ENCODE measurements around the gene FTSJ3.

The FTSJ3 gene

DNA sequence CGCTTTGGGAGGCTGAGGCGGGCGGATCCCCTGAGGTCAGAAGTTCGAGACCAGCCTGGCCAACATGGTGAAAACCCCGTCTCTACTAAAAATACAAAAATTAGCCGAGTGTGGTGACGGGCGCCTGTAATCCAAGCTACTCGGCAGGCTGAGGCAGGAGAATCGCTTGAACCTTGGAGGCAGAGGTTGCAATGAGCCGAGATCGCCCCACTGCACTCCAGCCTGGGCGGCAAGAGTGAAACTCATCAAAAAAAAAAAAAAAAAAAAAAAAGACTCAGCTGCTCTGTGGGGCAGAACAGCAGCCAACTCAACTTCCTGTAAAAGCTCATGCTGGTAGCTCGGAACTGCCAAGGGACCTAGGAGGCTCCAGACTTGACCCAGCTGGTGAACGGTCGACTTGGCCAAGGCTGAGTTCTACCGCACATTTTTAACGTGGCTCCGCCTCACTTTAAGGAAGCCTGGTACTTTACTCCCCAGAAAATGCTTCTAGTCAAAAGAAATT lies 16.0 kb upstream of the FTSJ3 start:
- peak in 1 of 5 experiments; percentile 75 for DNase-seq

DNA sequence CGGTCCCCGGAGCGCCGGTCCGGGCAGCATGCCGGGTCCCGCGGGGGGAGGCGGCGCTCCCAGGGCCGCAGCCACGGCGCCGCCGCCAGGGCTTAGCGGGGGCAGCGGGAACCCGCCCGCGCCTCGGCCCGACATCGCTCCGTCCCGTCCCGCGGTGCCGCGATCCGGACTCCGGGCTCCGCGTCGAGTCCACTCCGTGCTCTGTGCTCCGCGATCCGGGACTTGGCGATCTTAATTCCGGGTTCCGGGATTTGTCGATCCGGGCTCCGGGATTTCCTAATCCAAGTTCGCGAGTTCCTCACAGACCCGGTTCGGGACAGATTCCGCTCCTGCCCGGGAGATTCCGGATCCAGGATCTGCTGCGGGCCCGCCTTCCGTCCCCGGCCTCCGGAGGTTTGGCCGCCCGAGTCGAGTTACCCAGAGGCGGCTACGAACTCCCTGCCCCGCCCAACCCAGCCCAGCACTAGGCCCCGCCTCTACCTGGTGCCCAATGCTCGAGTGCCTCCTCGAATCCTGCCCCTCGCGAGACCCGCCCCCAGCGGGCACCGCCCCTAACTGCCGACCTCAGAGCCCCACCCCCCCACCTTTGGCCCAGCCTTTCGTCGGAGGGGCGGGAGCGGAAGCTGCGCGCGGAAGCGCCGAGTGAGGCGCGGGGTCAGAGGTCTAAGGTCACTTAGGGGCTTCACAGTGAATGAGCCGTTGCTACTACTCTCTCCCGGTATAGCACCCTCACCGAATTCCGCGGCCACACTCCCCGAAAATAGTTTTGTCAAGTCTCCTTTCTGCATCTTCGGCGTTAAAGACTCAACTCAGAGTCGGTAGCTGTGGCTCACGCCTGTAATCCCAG lies 15.3 kb upstream of the FTSJ3 start, which contains the start of gene SMARCD2:
SMARCD2 (minus strand) TSS at position 146 of the 847 bp plus-strand sequence; CDS start at position 135, 11 bp downstream.
- peak; percentile 96 to 99 (median 98) for DNase-seq

DNA sequence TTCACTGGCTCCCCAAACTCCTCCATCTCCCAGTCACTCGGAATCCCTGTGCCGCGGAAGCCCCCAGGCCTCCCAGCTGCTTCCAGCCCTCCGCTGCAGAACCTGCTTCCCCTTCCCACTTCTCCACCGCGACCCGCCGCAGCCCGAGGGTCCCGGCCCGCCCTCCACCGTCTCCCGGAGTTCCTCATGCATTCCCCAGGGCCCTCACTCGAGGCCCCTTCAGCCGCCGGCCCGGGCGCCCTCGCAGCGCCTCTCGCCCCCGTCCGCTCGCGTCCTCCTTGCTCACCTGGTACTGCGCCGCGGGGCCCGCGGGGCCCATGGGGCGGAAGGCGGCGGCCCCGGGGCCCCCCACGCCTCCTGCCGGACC lies 14.7 kb upstream of the FTSJ3 start:
- DNase-seq: no peak

- DNase-seq: peak in 1 of 5 experiments; percentile 29
Measured at GRCh38 chr17:63841350-63842172, 14.1 kb upstream of the FTSJ3 start.

DNA sequence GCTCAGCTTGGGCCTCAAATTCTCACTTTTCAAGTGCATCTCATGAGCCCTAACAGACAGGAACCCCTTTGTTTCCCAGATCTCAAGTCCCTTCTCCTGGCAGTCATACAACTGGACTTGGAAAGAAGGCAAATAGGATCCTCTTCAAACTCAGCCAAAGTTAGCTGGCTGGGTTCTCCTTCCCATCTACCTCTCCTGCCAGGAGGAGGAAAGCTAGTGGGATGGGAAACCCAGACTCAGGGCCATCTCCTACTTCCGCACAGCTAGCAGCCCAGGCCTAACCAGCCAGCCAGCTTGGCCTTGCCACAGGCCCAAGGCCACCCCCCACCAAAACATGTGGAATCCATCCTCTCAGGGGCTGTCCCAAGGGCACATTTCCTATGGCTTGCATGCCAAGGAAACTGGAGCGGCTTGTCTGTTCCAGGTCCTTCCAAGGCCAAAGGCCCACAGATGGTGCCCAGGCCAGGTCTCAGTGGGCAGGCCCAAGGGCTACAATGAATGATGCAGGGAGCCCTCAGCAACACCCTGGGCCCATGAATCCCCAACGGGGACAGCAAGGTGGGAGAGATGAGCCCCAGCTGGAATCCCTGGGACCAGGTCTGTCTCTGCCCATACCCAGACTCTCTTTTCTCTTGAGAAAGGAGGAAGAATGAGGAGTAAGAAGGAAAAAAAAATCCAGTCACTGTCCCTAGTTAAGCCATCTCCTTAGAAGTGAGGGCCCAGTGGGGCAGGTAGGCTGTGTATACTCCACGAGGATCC lies 13.3 kb upstream of the FTSJ3 start:
- no peak for DNase-seq

DNA sequence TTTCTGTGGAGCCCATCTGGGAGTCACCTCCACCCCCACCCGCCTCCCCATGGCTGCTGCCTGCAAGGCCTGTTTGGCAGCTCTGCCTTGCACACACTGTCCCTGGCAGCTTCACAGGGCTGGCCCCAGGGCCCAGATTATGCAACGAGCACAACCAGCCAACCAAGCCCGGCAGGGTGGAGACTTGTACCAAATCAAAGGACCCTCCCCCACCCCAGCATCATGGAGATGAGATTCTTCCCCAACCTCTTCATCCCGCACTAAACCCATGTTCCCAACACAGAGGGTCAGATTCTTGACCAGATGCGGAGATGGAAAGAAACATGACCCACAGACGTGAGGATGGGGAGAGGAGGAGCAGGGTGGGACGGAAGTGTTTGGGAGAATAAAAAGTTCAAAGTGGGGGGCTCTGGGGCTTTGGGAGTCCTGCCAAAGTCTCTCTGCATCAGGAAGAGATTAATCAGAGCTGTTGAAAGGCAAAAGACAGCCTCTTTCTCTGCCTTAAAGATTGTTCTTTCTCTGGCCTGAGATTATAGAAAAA lies 11.2 kb upstream of the FTSJ3 start:
- DNase-seq: no peak

- DNase-seq: no peak
Measured at GRCh38 chr17:63837962-63838600, 10.6 kb upstream of the FTSJ3 start.

- no peak for DNase-seq
Measured at GRCh38 chr17:63837480-63837879, 10.0 kb upstream of the FTSJ3 start.

DNA sequence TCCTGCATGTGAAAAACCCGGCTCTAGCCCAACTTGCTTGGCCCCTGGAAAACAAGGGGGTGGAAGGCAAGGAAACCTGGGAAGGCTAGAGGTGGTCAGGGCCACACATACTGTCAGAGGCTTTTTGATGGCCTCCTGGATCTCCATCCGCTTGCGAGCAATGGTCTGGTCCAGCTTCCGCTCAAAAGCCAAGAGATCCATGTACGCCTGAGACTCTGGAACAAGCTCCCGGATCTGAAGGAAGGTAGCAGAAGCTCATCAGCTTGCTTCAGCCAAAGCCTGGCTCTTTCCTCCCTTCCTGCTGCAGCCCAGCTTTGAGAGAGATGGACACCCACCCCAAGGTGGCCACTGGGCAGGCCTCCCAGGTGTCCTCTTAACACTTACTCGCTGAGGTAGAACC lies 9.3 kb upstream of the FTSJ3 start:
- no peak for DNase-seq

- no peak for DNase-seq
Measured at GRCh38 chr17:63835167-63835720, 7.8 kb upstream of the FTSJ3 start.

DNA sequence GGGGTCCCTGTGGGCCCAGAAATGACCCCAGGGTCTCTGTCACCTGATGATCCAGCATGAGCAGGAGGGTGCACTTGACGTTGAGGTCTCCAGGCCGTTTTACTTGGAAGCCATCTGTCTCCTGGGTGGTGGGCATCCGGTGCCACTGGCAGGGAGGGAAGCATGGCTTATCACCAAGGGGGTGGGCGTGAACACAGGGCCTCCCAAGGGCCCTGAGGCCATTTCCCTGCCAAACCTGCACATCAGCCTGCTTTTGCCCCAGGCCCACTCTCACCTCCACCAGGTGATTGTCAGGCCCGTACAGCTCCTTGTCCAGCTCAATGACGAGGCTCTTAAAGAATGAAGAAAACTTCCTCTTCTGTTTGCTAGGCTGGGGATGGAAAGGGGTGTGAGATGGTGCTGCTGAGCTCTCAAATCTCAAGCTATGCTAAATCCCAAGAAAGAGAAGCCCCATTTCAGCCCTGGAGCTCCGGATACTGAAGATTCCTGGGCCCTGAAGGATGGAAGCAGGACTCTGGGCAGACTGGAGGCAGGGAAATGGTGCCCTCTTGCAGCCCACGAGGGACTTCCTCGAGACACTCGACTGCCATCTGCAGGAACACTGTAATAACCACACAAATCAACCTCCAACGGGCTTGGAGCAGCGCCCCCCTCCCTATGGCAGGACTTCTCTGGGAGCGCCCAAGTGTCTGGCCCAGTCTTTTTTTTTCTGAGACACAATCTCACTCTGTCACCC lies 7.1 kb upstream of the FTSJ3 start:
- DNase-seq: peak in 4 of 5 experiments; percentile 31 to 77 (median 50)

GRCh38 chr17:63833741-63834373 lies 6.4 kb upstream of the FTSJ3 start:
- DNase-seq: no peak

DNA sequence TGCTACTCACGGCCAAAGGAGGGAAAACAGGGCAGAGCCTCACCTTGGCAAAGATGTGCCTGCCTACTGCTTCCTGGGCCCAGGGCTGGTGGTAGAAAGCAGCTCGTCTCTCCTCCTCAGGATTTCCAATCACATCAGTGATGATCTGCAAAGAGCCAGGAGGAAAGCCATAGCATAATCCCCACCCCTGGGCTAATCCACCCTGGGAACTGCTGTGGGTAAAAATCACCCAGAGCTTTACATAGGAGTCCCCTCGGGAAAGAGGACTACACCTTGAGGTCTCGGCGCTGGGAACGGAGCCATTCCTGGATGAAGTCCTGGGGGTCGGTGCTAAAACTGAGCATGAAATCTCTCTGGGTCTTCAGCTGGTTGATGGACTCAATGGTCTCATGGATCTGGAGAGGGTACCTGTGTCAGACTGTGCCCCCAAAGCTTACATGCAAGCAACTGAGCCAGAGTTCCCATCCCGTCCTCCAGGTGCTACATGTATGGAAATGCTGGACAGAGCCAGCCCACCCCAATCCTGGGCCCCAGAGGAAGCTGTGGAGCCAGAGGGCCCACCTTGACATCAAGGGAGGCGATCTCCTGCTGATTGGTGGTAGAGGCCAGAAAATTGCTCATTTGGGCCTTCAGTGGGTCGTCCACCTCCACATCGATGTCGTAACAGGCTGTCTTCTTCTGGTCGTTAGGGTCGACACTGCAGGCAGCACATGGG lies 5.7 kb upstream of the FTSJ3 start:
- no peak for DNase-seq

DNA sequence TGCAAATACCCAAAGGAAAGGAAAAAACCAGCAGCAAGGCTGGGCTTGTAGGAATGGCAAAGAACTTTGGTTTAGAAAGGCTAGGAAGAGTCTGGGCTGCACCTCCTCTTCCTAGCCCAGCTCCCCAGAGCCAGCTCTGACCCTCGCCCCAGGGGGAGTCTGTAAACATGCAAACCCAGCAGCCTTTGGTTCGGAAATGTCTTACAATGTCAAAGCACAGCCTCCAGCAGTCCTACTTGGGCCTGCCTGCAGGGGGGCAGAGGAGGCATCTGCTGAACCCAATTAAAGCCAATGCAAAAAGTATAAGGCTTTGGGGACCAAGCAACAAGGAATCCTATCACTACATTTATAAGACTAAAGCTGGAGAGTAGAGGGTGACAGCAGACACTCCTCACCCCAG lies 5.0 kb upstream of the FTSJ3 start:
- DNase-seq: no peak

GRCh38 chr17:63832014-63832413 lies 4.6 kb upstream of the FTSJ3 start:
- DNase-seq: no peak

DNA sequence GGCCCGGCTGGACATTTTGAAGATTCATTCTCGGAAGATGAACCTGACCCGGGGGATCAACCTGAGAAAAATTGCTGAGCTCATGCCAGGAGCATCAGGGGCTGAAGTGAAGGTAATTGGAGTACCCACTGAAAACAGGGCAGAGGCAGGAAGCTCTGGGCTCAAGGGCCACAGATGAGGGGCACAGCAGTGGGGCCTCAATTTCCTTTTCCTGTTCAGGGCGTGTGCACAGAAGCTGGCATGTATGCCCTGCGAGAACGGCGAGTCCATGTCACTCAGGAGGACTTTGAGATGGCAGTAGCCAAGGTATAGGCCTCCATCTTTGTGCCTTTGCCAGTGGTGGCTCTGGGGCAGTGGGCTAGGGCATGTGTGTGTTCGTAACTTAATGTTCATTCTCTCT lies 4.0 kb upstream of the FTSJ3 start:
- DNase-seq: peak in 1 of 5 experiments; percentile 61

GRCh38 chr17:63830904-63831491 lies 3.5 kb upstream of the FTSJ3 start:
- DNase-seq: no peak

- no peak for DNase-seq
Measured at GRCh38 chr17:63830278-63830677, 2.8 kb upstream of the FTSJ3 start.

DNA sequence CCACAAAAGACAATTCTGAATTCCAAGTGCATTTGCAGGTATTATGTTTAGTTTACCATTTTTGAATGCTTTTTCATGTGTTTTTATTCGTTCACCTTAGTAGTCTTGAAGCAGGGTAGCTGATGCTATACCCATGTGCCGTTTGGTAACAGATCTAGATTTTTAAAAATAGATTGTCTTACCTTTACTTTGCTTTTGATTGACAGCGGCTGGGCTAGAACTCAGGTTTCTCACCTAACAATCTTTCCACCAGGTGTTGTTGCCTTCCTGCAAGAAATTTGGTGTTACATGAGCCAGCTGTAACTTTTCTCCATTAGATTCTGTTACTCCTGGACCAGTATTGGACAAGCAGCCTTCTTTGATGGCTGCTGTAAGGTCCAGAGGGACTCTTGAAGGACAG lies 1.5 kb upstream of the FTSJ3 start:
- DNase-seq: no peak
